Calu3 (cell line): ENCODE data around the gene FBXL4. TPM values are rescaled to one million over a fixed set of nuclear protein-coding genes. Genes with fewer than 3 reads are reported as not detected.

ENCODE experiments used
- BruUV-seq: library from RNA; stranded (reverse); fragments of 400-500 nt; replicated peaks from 2 replicates; lab custom pipeline; 2021; lab: Mats Ljungman, UMichigan
- CTCF ChIA-PET: fragments of 300-600 bp; sonication (Branson Sonifier 250); formaldehyde crosslinking; loops from one replicate; lab custom pipeline; 2022; ENCODE audit warnings: antibody characterized with exemption; lab: Charles Lee
- DNase-seq: peaks from one replicate; pipeline ENCODE4 v3.0.0; 2022
- H3K27ac Mint-ChIP-seq: one replicate; pipeline ENCODE4 v1.8.0; 2022; ENCODE audit warnings: mixed read lengths; ENCODE audit not compliant: unreplicated experiment
- H3K27me3 Mint-ChIP-seq: one replicate; pipeline ENCODE4 v1.8.0; 2022; ENCODE audit warnings: mixed read lengths; ENCODE audit not compliant: unreplicated experiment
- H3K36me3 Mint-ChIP-seq: one replicate; pipeline ENCODE4 v1.8.0; 2022; ENCODE audit warnings: mild to moderate bottlenecking, moderate library complexity, mixed read lengths; ENCODE audit not compliant: insufficient read depth, unreplicated experiment
- H3K4me1 Mint-ChIP-seq: one replicate; pipeline ENCODE4 v1.8.0; 2022; ENCODE audit warnings: mild to moderate bottlenecking, low read depth, mixed read lengths; ENCODE audit not compliant: unreplicated experiment
- H3K4me3 Mint-ChIP-seq: one replicate; pipeline ENCODE4 v1.8.0; 2022; ENCODE audit warnings: mild to moderate bottlenecking, low read depth, moderate library complexity, mixed read lengths; ENCODE audit not compliant: unreplicated experiment
- H3K9me3 Mint-ChIP-seq: one replicate; pipeline ENCODE4 v1.8.0; 2022; ENCODE audit warnings: low read depth, mixed read lengths; ENCODE audit not compliant: unreplicated experiment
- intact Hi-C: fragments of 100-400 bp; cut with micrococcal nuclease; formaldehyde crosslinking; loops from one replicate; pipeline ENCODE4 v1.10.0; 2022; ENCODE audit not compliant: unreplicated experiment
- total RNA-seq: library from RNA; stranded (reverse); gene quantifications from 2 replicates; pipeline ENCODE4 v1.2.3, GENCODE V29; 2022
- TF ChIP-seq, protein P1 (sequence below): fragments of 200-600 bp; IDR thresholded peaks from one replicate; pipeline ENCODE4 v1.8.0; 2022; ENCODE audit warnings: antibody characterized with exemption; ENCODE audit not compliant: unreplicated experiment

Gene FBXL4
- total RNA-seq, 1 experiment from 2014 or later = 13.1 TPM

DNA sequence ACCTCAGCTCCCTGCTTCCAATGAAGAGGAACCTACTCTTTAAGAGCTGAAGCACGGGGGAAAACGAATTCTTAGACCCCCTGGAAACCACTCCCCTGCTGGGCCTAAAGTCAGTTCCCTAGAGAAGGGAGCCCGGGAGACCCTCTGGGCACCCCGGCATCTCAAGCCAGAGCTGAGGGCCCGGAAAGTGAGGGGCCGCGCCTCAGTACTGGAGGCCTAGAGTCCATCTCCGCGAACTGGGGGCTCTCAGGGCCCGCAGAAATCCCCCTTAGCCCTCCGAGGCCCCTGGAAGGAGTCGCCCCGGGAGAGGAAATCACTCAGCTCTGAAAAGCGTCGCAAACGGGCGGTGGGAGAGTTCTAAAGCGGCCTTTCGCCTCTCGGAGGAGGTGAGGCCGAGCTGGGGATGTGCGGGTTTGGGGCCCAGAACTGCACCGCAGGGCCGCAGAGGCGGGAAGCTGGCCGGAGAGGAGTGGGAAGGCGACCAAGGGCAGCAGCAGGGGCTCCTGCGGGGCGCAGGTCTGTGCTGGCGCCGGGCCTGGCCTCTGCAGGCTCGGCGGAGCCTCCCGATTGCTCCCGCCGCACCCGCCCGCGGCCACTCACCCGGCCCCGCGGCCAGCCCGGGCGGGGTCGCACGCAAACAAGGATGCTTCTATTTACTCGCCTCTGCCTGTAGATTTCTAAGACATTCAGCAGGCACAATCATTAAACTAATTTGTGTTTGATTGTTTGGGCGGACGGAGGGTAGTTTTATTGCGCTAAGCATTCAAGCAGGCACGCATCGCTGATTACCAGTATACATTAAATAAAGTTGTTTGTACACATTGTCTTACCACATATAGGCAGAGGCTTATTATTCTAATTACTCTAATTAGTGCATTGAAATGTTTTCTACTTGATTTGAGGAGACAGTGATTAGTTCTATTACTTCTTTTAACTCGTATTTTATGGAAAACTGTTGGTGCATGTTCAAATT, 104.2 kb downstream of the FBXL4 start:
- Mint-ChIP-seq H3K9me3 (no peaks in the 10 kb centered on the region), H3K36me3 (peaks cover 11% of the 10 kb centered on the region), H3K4me1 (peaks cover 8% of the 10 kb centered on the region), H3K27me3 (peaks cover 70% of the 10 kb centered on the region), H3K4me3 (no peak overlapping the region), H3K27ac (no peak overlapping the region)
- DNase-seq = no peak
- intact Hi-C loops = loop anchor here (5.0 to 10.0 kb wide), 2 partner anchors 401 to 1776 kb away; no protein-coding TSS in a partner anchor
- no TSS peak for BruUV-seq
- TF ChIP-seq, protein P1, sequence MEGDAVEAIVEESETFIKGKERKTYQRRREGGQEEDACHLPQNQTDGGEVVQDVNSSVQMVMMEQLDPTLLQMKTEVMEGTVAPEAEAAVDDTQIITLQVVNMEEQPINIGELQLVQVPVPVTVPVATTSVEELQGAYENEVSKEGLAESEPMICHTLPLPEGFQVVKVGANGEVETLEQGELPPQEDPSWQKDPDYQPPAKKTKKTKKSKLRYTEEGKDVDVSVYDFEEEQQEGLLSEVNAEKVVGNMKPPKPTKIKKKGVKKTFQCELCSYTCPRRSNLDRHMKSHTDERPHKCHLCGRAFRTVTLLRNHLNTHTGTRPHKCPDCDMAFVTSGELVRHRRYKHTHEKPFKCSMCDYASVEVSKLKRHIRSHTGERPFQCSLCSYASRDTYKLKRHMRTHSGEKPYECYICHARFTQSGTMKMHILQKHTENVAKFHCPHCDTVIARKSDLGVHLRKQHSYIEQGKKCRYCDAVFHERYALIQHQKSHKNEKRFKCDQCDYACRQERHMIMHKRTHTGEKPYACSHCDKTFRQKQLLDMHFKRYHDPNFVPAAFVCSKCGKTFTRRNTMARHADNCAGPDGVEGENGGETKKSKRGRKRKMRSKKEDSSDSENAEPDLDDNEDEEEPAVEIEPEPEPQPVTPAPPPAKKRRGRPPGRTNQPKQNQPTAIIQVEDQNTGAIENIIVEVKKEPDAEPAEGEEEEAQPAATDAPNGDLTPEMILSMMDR = no peak
- CTCF ChIA-PET = no interaction called here

DNA sequence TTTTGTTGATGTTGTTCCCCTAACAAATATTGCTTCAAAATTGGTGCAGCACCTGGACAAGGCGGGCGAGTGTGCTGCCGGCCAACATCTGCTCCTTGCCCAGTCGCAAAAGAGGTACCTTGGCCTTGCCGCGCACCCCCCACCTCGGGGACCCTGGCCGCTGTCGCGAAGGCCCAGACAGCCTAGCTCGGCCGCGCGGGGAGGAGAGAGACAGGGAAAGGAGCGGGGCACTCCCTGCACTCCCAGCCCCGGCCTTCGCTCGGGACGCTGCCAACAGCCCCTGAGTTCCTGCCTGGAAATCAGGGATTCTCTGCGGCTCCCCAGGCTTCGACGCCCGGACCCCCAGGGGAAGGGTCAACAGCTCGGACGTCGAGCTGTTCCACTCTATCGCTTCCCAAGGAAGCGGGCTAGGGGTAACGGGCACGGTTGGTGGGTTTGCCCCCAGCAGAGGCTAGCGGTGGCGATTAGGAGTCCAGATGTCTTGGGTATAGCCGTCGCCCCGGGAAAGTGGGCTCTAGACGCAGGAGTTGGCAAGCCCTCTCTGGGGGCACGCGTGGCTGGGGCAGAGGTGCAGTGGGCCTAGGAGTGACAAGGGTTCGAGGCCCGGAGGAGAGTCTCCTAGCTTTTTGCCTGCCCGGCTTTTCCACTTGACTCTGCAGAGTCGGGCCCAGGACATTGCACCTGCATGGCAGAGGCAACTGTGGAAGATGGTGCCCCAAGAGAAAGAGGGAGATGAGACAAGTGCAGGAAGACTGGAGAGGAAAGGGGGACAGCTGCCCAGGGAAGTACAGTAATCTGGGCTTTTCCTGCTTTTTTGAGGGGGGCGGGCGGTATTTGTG, 105.2 kb downstream of the FBXL4 start:
- intact Hi-C loops = loop anchor here (5.0 to 10.0 kb wide), 2 partner anchors 402 to 1775 kb away; no protein-coding TSS in a partner anchor

DNA sequence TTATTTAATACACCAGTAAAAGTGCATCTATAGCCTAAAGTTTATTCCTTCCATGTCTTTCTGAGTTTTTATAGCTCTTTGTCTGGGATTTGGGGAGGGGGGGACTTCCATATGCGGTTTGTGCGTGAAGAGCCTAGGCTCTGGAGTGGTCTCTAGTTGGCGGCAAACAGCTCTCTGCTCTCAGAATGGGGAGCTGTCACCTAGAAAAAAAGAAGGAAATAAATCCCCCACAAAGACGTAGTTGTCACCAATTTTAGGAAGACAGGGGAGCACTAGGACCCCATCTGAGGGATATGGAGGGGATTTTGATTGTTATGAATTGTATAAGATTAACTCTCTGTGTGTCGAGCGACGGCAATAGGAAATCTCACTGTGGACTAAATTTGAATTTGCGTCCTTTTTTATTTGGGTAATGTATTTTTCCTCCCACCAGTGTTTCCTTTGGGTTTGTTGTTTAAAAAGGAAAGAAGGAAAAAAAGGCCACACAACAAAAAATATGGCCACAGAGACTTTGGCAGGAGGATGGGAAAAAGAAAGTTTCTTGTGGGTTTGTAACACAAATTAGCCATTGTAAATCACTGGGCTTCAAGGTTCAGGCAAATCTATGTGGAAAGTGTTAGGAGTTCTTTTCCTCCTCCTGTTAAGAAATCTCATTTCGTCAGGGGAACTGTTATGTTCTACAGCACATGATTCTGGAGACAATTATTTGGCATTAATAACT, 106.0 kb downstream of the FBXL4 start:
- intact Hi-C loops = loop anchor here (5.0 to 10.0 kb wide), 2 partner anchors 403 to 1774 kb away; no protein-coding TSS in a partner anchor

More for the DNA sequence above, 105.2 kb downstream of the FBXL4 start:
- peaks cover 8% of the 10 kb centered on the region for H3K4me1 Mint-ChIP-seq
- TF ChIP-seq, protein P1 = no peak
- peaks cover 11% of the 10 kb centered on the region for H3K36me3 Mint-ChIP-seq
- H3K27ac Mint-ChIP-seq = no peak overlapping the region
- BruUV-seq = no TSS peak
- H3K4me3 Mint-ChIP-seq = no peak overlapping the region
- CTCF ChIA-PET = no interaction called here
- DNase-seq = no peak
- H3K27me3 Mint-ChIP-seq = peaks cover 80% of the 10 kb centered on the region
- no peaks in the 10 kb centered on the region for H3K9me3 Mint-ChIP-seq

More for the DNA sequence above, 106.0 kb downstream of the FBXL4 start:
- no peak for DNase-seq
- H3K27me3 Mint-ChIP-seq = peaks cover 88% of the 10 kb centered on the region
- H3K27ac Mint-ChIP-seq = no peak overlapping the region
- H3K4me3 Mint-ChIP-seq = no peak overlapping the region
- H3K36me3 Mint-ChIP-seq = peaks cover 11% of the 10 kb centered on the region
- H3K4me1 Mint-ChIP-seq = peaks cover 14% of the 10 kb centered on the region
- BruUV-seq = no TSS peak
- TF ChIP-seq, protein P1 = no peak
- H3K9me3 Mint-ChIP-seq = no peaks in the 10 kb centered on the region
- CTCF ChIA-PET = no interaction called here
